HEK293 (cell line): ENCODE results near the gene ASF1B.
"Not testable (repeated sequence)": the region's sequence is repeated elsewhere in the genome, so short reads cannot be mapped to it uniquely, and the experiment has no call there.

Source experiments
- CTCF ChIP-seq: fragments of 450-650 bp; formaldehyde crosslinking; IDR thresholded peaks from 2 replicates; pipeline ENCODE4 v1.5.1; 2016; ENCODE audit warnings: missing biosample characterization, missing genetic modification characterization
- KLF10 ChIP-seq: fragments of 450-650 bp; IDR thresholded peaks from 2 replicates; pipeline ENCODE4 v1.5.1; 2018; ENCODE audit warnings: missing biosample characterization, mild to moderate bottlenecking, missing genetic modification characterization
- MYNN ChIP-seq: fragments of 450-650 bp; formaldehyde crosslinking; IDR thresholded peaks from 2 replicates; pipeline ENCODE4 v1.5.1; 2016; ENCODE audit warnings: missing biosample characterization, missing genetic modification characterization, borderline replicate concordance
- TRIM28 ChIP-seq: IDR thresholded peaks from 2 replicates; pipeline ENCODE4 v1.6.1; 2011; ENCODE audit warnings: low read length, control low read depth, borderline replicate concordance
- ZBTB1 ChIP-seq: fragments of 450-650 bp; formaldehyde crosslinking; IDR thresholded peaks from 2 replicates; pipeline ENCODE4 v1.5.1; 2016; ENCODE audit warnings: missing biosample characterization, missing genetic modification characterization
- ZBTB8A ChIP-seq: fragments of 450-650 bp; formaldehyde crosslinking; IDR thresholded peaks from 2 replicates; pipeline ENCODE4 v1.5.1; 2016; ENCODE audit warnings: missing biosample characterization, missing genetic modification characterization
- ZNF121 ChIP-seq: fragments of 450-650 bp; formaldehyde crosslinking; IDR thresholded peaks from 2 replicates; pipeline ENCODE4 v1.5.1; 2016; ENCODE audit warnings: missing biosample characterization, missing genetic modification characterization
- ZNF140 ChIP-seq: fragments of 450-650 bp; formaldehyde crosslinking; IDR thresholded peaks from 2 replicates; pipeline ENCODE4 v1.5.1; 2016; ENCODE audit warnings: missing biosample characterization, missing genetic modification characterization
- ZNF175 ChIP-seq: fragments of 450-650 bp; formaldehyde crosslinking; IDR thresholded peaks from 2 replicates; pipeline ENCODE4 v1.5.1; 2016; ENCODE audit warnings: missing biosample characterization, missing genetic modification characterization
- ZNF274 ChIP-seq, 2 experiments: fragments of 200-500 bp in 1 of 2; fragments of 450-650 bp in 1 of 2; sonication (Bioruptor generic) in 1 of 2; formaldehyde crosslinking in 1 of 2; IDR thresholded peaks; 2 replicates each; pipeline versions ENCODE4 v1.5.1 to v1.6.1; 2014 to 2016; ENCODE audit warnings: borderline replicate concordance in 1 of 2, inconsistent platforms in 1 of 2, low read length in 1 of 2, missing biosample characterization in 1 of 2, missing genetic modification characterization in 1 of 2
- ZNF354C ChIP-seq: fragments of 450-650 bp; formaldehyde crosslinking; IDR thresholded peaks from 2 replicates; pipeline ENCODE4 v1.5.1; 2016; ENCODE audit warnings: missing biosample characterization, missing genetic modification characterization, low read depth, borderline replicate concordance
- ZNF416 ChIP-seq: fragments of 450-650 bp; formaldehyde crosslinking; IDR thresholded peaks from 2 replicates; pipeline ENCODE4 v1.5.1; 2016; ENCODE audit warnings: missing biosample characterization, missing genetic modification characterization
- ZNF510 ChIP-seq: fragments of 450-650 bp; formaldehyde crosslinking; IDR thresholded peaks from 2 replicates; pipeline ENCODE4 v1.5.1; 2018; ENCODE audit warnings: mild to moderate bottlenecking, missing genetic modification characterization, missing biosample characterization; ENCODE audit not compliant: insufficient replicate concordance
- ZNF692 ChIP-seq: fragments of 450-650 bp; formaldehyde crosslinking; IDR thresholded peaks from 2 replicates; pipeline ENCODE4 v1.5.1; 2016; ENCODE audit warnings: missing biosample characterization, missing genetic modification characterization

GRCh38 chr19:14181199-14181598, 44.8 kb upstream of the ASF1B start:
- not testable (repeated sequence) for TF ChIP-seq ZNF175 (tag by site-specific recombination); KLF10 (tag by site-specific recombination); ZBTB8A (tag by site-specific recombination); ZNF354C (tag by site-specific recombination); ZBTB1; ZNF140; ZNF274 (IDR thresholded peaks at IDR 0.05; ENCODE audit: low read length); ZNF274 (tag by site-specific recombination; IDR thresholded peaks at IDR 0.05; ENCODE audit: borderline replicate concordance); CTCF (tag by site-specific recombination); TRIM28; MYNN; ZNF510; ZNF692 (tag by site-specific recombination); ZNF416; ZNF121 (tag by site-specific recombination)
